Transverse colon (tissue), 4 donors: ENCODE measurements around the gene FCRL2. TPM values are rescaled to one million over a fixed set of nuclear protein-coding genes. Genes with fewer than 3 reads are reported as not detected.

ENCODE experiments used
- DNase-seq: peaks from one replicate; pipeline ENCODE4 v3.0.0-alpha.2; 2019
- H3K27ac ChIP-seq, 4 donors: fragments of 200-600 bp; sonication (generic); 2 replicates each; pipeline ENCODE4 v1.5.1; 2016 to 2018; ENCODE audit warnings: inconsistent platforms in 4 of 4
- H3K27me3 ChIP-seq: fragments of 200-600 bp; sonication (generic); 2 replicates; pipeline ENCODE4 v1.5.1; 2017; ENCODE audit warnings: inconsistent platforms
- H3K36me3 ChIP-seq, 4 donors: fragments of 200-600 bp; sonication (generic); 2 replicates each; pipeline ENCODE4 v1.5.1; 2017 to 2019; ENCODE audit warnings: inconsistent platforms in 4 of 4
- H3K4me1 ChIP-seq, 4 donors: fragments of 200-600 bp; sonication (generic); 2 replicates each; pipeline ENCODE4 v1.5.1; 2017 to 2020; ENCODE audit warnings: inconsistent platforms in 4 of 4
- H3K4me3 ChIP-seq, 4 donors: fragments of 200-600 bp; sonication (generic); 1 replicate in 1 of 4; 2 replicates in 3 of 4; pipeline versions ENCODE4 v1.5.1 to v1.6.1; 2017 to 2019; ENCODE audit warnings: inconsistent platforms in 4 of 4
- H3K9me3 ChIP-seq, 2 donors: fragments of 200-600 bp; sonication (generic); 2 replicates each; pipeline ENCODE4 v1.5.1; 2017 to 2019; ENCODE audit warnings: inconsistent platforms in 2 of 2
- EP300 ChIP-seq: sonication (generic); formaldehyde crosslinking; IDR thresholded peaks from one replicate; pipeline ENCODE4 v1.6.1; 2017; ENCODE audit warnings: antibody characterized with exemption, low read depth
- POLR2A ChIP-seq: fragments of 450-650 bp; IDR thresholded peaks from one replicate; pipeline ENCODE4 v1.6.1; 2016; ENCODE audit warnings: antibody characterized with exemption, mild to moderate bottlenecking, moderate library complexity
- POLR2AphosphoS5 ChIP-seq, 3 donors: sonication (generic); formaldehyde crosslinking; IDR thresholded peaks; one replicate each; pipeline ENCODE4 v1.6.1; 2016; ENCODE audit warnings: antibody characterized with exemption in 3 of 3
- WGBS, 2 donors: methylation state at CpG; one replicate each; pipeline ENCODE4 v1.1.5; 2018; ENCODE audit warnings: low coverage in 1 of 2; 5-methylcytosine and 5-hydroxymethylcytosine counted together
- in situ Hi-C, 4 donors: fragments of 200-750 bp; cut with MboI; loops; one replicate each; pipeline versions ENCODE4 v1.15.0 to v1.15.1; 2017; ENCODE audit warnings: low sequenced_read_pairs in 3 of 4, low pct_ligation_motif_present in 1 of 4, low pct_unique_long_range_greater_than_20kb in 1 of 4
- intact Hi-C: fragments of 100-400 bp; cut with DNase I; formaldehyde crosslinking; loops from one replicate; pipeline ENCODE4 v1.15.1; 2023; ENCODE audit warnings: low total_unique reads
- total RNA-seq, 4 donors: library from RNA; depleted of rRNA; stranded (reverse); fragments of >200 nt; gene quantifications; one replicate each; pipeline ENCODE4 v1.1.0, GENCODE V29; 2016
- TF ChIP-seq, protein P1 (sequence below), 5 experiments: fragments of 200-600 bp in 3 of 5; fragments of 450-650 bp in 2 of 5; sonication (generic) in 3 of 5; IDR thresholded peaks; 1 replicate in 2 of 5; 2 replicates in 3 of 5; pipeline ENCODE4 v1.5.1; 2016 to 2017; ENCODE audit warnings: antibody characterized with exemption in 5 of 5, inconsistent platforms in 3 of 5, mild to moderate bottlenecking in 2 of 5, moderate library complexity in 1 of 5

Gene FCRL2
- total RNA-seq, 4 donors from 2014 or later, result 0.37 to 10.8 (median 0.41) TPM; not detected in 1

DNA sequence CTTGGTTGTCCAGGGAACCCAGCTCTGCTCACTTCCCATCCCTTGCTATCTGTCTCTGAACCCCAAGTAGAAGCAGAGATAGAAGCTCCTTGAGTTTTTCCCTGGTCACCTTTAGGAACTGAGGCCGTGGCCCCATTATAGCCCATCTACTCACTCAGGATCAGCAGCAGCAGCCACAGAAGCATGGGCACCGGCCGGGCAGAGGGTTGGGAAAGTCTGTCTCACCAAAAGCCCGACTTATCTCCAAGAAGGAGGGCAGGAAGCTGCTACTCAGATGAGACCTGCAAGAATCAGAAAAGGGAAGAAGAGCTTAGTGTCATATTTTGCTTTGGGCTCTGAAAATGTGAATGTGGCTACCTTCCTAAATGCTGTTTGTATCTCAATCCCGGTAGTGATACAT, 76.6 kb downstream of the FCRL2 start:
- Histone ChIP-seq H3K27ac (no peak overlapping the region), H3K27me3 (peaks cover 8% of the 10 kb centered on the region), H3K4me1 (no peaks in the 10 kb centered on the region), H3K36me3 (no peaks in the 10 kb centered on the region), H3K9me3 (no peaks in the 10 kb centered on the region), H3K4me3 (no peak overlapping the region)
- no peak for TF ChIP-seq POLR2A
- TF ChIP-seq, protein P1, sequence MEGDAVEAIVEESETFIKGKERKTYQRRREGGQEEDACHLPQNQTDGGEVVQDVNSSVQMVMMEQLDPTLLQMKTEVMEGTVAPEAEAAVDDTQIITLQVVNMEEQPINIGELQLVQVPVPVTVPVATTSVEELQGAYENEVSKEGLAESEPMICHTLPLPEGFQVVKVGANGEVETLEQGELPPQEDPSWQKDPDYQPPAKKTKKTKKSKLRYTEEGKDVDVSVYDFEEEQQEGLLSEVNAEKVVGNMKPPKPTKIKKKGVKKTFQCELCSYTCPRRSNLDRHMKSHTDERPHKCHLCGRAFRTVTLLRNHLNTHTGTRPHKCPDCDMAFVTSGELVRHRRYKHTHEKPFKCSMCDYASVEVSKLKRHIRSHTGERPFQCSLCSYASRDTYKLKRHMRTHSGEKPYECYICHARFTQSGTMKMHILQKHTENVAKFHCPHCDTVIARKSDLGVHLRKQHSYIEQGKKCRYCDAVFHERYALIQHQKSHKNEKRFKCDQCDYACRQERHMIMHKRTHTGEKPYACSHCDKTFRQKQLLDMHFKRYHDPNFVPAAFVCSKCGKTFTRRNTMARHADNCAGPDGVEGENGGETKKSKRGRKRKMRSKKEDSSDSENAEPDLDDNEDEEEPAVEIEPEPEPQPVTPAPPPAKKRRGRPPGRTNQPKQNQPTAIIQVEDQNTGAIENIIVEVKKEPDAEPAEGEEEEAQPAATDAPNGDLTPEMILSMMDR (IDR thresholded peaks at IDR 0.05), result no peak
- TF ChIP-seq EP300, result no peak
- TF ChIP-seq POLR2AphosphoS5 (IDR thresholded peaks at IDR 0.05), result no peak
- 63 to 72% methylated on average over 2 to 5 of the region's 5 CpGs for WGBS, 2 donors
- in situ Hi-C loops (no loop called here), intact Hi-C loops (no loop called here)
- DNase-seq, result no peak

DNA sequence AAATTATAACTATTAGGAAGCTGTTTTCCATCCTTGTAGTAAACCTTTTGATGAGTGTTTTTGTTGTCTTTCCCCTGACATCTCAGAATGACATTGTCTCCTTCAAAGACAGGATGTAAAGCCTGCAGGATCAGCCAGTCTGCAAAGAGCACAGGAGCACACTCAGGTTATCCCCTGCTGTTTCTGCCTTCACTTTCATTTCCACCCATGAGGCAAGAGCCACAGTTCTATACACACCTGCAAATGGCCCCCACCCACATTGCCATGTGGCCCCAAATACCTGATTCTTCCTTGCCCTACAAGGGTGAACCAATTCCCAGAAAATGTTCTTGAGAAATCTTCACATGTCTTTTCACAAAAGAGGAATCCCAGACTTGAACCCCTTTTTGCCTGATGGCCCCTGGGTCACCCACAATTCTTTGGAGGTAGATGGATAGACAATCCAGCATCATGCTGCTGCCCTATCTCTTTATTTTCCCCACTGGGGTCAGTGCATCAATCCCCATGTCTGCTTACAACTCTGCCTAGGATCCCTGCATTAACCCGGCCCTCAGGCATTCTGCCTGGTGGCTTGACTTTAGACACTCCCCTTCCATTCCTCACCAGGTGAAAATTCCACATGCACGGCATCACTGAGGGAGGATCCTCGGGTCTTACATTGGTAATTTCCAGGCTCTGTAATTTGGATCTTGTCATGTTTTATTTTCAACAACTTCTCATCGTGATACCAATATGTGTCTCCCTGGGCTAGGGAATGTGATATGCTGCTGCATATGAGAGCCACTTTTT, 79.0 kb downstream of the FCRL2 start:
- TF ChIP-seq EP300, result no peak
- no peak for TF ChIP-seq POLR2AphosphoS5 (IDR thresholded peaks at IDR 0.05)
- TF ChIP-seq, protein P1 (IDR thresholded peaks at IDR 0.05), result no peak
- no peak for TF ChIP-seq POLR2A
- H3K36me3 ChIP-seq, result no peaks in the 10 kb centered on the region
- H3K27ac ChIP-seq, result no peak overlapping the region
- in situ Hi-C loops (no loop called here), intact Hi-C loops (no loop called here)
- DNase-seq, result no peak
- WGBS, 2 donors, result 80 to 91% methylated on average over 3 to 4 of the region's 4 CpGs
- H3K4me3 ChIP-seq, result no peak overlapping the region
- H3K27me3 ChIP-seq, result peaks cover 8% of the 10 kb centered on the region
- H3K4me1 ChIP-seq, result no peaks in the 10 kb centered on the region
- no peaks in the 10 kb centered on the region for H3K9me3 ChIP-seq

DNA sequence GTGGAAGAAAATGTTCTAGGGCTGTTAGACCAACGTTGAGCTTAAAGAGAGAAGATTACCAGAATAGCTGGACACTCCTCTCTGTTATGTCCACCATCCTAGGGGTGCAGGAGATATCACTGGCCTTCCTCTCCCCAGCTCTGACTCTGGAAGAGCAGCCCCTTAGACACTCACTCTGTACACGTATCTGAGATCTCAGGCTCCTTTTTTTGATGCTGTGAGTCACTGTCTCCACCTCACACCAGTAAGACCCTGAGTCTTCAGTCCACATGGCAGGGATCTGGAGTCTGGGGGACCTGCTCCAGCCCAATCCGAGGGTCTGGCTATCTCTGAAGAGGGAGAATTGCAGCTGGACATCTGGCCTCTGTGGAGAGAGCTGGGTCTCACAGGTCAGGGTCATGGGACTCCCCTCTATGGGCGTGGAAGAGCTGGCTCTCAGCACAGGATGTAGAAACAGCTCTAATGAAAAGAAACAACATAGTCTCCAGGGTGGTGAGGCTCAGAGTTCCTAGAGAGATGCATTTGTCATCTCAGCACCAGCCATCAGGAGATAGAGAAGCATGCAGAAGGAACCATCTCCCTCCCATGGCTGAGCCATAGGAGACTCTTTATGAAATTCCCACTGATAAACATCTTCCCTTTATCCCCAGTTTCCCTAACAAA, 79.8 kb downstream of the FCRL2 start:
- DNase-seq, result no peak
- in situ Hi-C loops (no loop called here), intact Hi-C loops (no loop called here)
- Histone ChIP-seq H3K27ac (no peak overlapping the region), H3K27me3 (peaks cover 8% of the 10 kb centered on the region), H3K9me3 (no peaks in the 10 kb centered on the region), H3K4me1 (no peaks in the 10 kb centered on the region), H3K36me3 (no peaks in the 10 kb centered on the region), H3K4me3 (no peak overlapping the region)
- TF ChIP-seq EP300 (no peak), POLR2A (no peak), POLR2AphosphoS5 (IDR thresholded peaks at IDR 0.05) (no peak)
- TF ChIP-seq, protein P1 (IDR thresholded peaks at IDR 0.05), result no peak
- 50 to 73% methylated on average over 2 to 4 of the region's 4 CpGs for WGBS, 2 donors

Other genes with a start within 250 kb of the FCRL2 start
- 10 to 100 TPM in 1 of 4 donors, 1 to 10 TPM in 2, under 1 TPM in 1; 0.20 to 28.7 (median 1.2) TPM for gene FCRL5, start 224.6 kb downstream of the FCRL2 start, total RNA-seq
- gene FCRL4, start 179.0 kb downstream of the FCRL2 start, total RNA-seq, result not detected
- gene FCRL3, start 76.4 kb downstream of the FCRL2 start, total RNA-seq, result 1 to 10 TPM in 2 of 4 donors, not detected in 2; 4.0 to 4.9 TPM
- gene FCRL1, start 43.0 kb upstream of the FCRL2 start, total RNA-seq, result 10 to 100 TPM in 1 of 4 donors, 1 to 10 TPM in 1, not detected in 2; 6.4 to 12.9 TPM
- not detected for gene CD5L, start 64.7 kb upstream of the FCRL2 start, total RNA-seq
- 10 to 100 TPM in 2 of 4 donors, 1 to 10 TPM in 2; 8.2 to 18.3 (median 12.6) TPM for gene KIRREL1, start 216.5 kb upstream of the FCRL2 start, total RNA-seq